Ishikawa (cell line): ENCODE data around the gene COMMD9.

Source experiments
- CEBPB ChIP-seq: IDR thresholded peaks from 2 replicates; pipeline ENCODE4 v1.6.1; 2012
- CREB1 ChIP-seq: IDR thresholded peaks from 2 replicates; pipeline ENCODE4 v1.6.1; 2012; ENCODE audit warnings: low read depth
- EGR1 ChIP-seq: IDR thresholded peaks from 2 replicates; pipeline ENCODE4 v1.6.1; 2012
- EP300 ChIP-seq: IDR thresholded peaks from 2 replicates; pipeline ENCODE4 v1.6.1; 2012; ENCODE audit warnings: borderline replicate concordance
- FOXM1 ChIP-seq: IDR thresholded peaks from 2 replicates; pipeline ENCODE4 v1.6.1; 2012; ENCODE audit warnings: low read depth, borderline replicate concordance
- MAX ChIP-seq: IDR thresholded peaks from 2 replicates; pipeline ENCODE4 v1.6.1; 2012
- NFIC ChIP-seq: IDR thresholded peaks from 2 replicates; pipeline ENCODE4 v1.6.1; 2012
- RAD21 ChIP-seq: IDR thresholded peaks from 2 replicates; pipeline ENCODE4 v1.6.1; 2012; ENCODE audit warnings: low read depth
- REST ChIP-seq: IDR thresholded peaks from 2 replicates; pipeline ENCODE4 v1.6.1; 2012; ENCODE audit warnings: low read depth, mild to moderate bottlenecking
- TAF1 ChIP-seq: IDR thresholded peaks from 2 replicates; pipeline ENCODE4 v1.6.1; 2012; ENCODE audit warnings: low read depth, mild to moderate bottlenecking
- TCF12 ChIP-seq: IDR thresholded peaks from 2 replicates; pipeline ENCODE4 v1.6.1; 2012; ENCODE audit warnings: low read depth
- TEAD4 ChIP-seq: IDR thresholded peaks from 2 replicates; pipeline ENCODE4 v1.6.1; 2012
- USF1 ChIP-seq: IDR thresholded peaks from 2 replicates; pipeline ENCODE4 v1.6.1; 2012
- YY1 ChIP-seq: IDR thresholded peaks from 2 replicates; pipeline ENCODE4 v1.6.1; 2012; ENCODE audit warnings: low read depth
- ZBTB7A ChIP-seq: IDR thresholded peaks from 2 replicates; pipeline ENCODE4 v1.6.1; 2012; ENCODE audit warnings: low read depth

The COMMD9 gene

GRCh38 chr11:36296884-36297543, 7.8 kb upstream of the COMMD9 start:
- TF ChIP-seq EGR1 (no peak), MAX (no peak), USF1 (no peak), EP300 (no peak), TEAD4 (no peak), CREB1 (no peak), REST (no peak)

- TF ChIP-seq TEAD4 (no peak), FOXM1 (no peak), CREB1 (no peak), NFIC (no peak), RAD21 (no peak), REST (no peak), TAF1 (no peak), USF1 (no peak), ZBTB7A (no peak), YY1 (no peak), EGR1 (no peak), CEBPB (no peak), EP300 (no peak), TCF12 (no peak), MAX (no peak)
Observed at GRCh38 chr11:36295926-36296325, 6.7 kb upstream of the COMMD9 start, which contains the start of gene PRR5L. TSS of gene PRR5L (plus strand) at chr11:36296288. CDS start at chr11:36401122, 104,834 bp downstream.

- TF ChIP-seq FOXM1 (no peak), RAD21 (peak; percentile 85), MAX (0 out of 2 replicates have a peak, but pooled peaks have one; percentile 19), NFIC (no peak), CEBPB (no peak)
Observed at GRCh38 chr11:36292311-36292722, 3.1 kb upstream of the COMMD9 start.

- peak; percentile 69 for TF ChIP-seq CEBPB
- TF ChIP-seq NFIC, result no peak
Observed at GRCh38 chr11:36288442-36289225, 590 bp downstream of the COMMD9 start.

- no peak for TF ChIP-seq FOXM1
- no peak for TF ChIP-seq EGR1
- TF ChIP-seq CEBPB, result no peak
- TF ChIP-seq USF1, result no peak
- TF ChIP-seq ZBTB7A, result no peak
- no peak for TF ChIP-seq RAD21
- TF ChIP-seq NFIC, result no peak
- no peak for TF ChIP-seq CREB1
- no peak for TF ChIP-seq EP300
- TF ChIP-seq YY1, result no peak
- TF ChIP-seq TEAD4, result no peak
Observed at GRCh38 chr11:36282926-36283325, 6.3 kb downstream of the COMMD9 start.

- no peak for TF ChIP-seq CREB1
- no peak for TF ChIP-seq TEAD4
- TF ChIP-seq TCF12, result no peak
- TF ChIP-seq CEBPB, result no peak
- no peak for TF ChIP-seq USF1
- TF ChIP-seq RAD21, result no peak
Observed at GRCh38 chr11:36281850-36282249, 7.4 kb downstream of the COMMD9 start.
